Activated T-cell treated with anti-CD3 and anti-CD28 coated beads, Interleukin-2, amount 50 U/mL, for 24 hours (primary cell): ENCODE results near the gene HOXB6.

ENCODE experiments used
- DNase-seq: peaks from one replicate; pipeline ENCODE4 v3.0.0-alpha.2; 2020
- H3K27ac Mint-ChIP-seq: 2 replicates; pipeline ENCODE4 v1.8.0; 2020; ENCODE audit warnings: mild to moderate bottlenecking, mixed read lengths
- H3K27me3 Mint-ChIP-seq: 2 replicates; pipeline ENCODE4 v1.8.0; 2020; ENCODE audit warnings: mixed read lengths
- H3K36me3 Mint-ChIP-seq: 2 replicates; pipeline ENCODE4 v1.8.0; 2020; ENCODE audit warnings: low read depth, mixed read lengths
- H3K4me1 Mint-ChIP-seq: 2 replicates; pipeline ENCODE4 v1.8.0; 2020; ENCODE audit warnings: low read depth, mixed read lengths
- H3K4me3 Mint-ChIP-seq: 2 replicates; pipeline ENCODE4 v1.8.0; 2020; ENCODE audit warnings: mild to moderate bottlenecking, moderate library complexity, mixed read lengths
- H3K9me3 Mint-ChIP-seq: 2 replicates; pipeline ENCODE4 v1.8.0; 2020; ENCODE audit warnings: mixed read lengths

The HOXB6 gene

GRCh38 chr17:48604770-48605329, at the start of gene HOXB6:
TSS of gene HOXB6 (minus strand) at chr17:48604986. CDS start at chr17:48598150, 6,836 bp downstream.
- Mint-ChIP-seq H3K9me3 (no peaks in the 10 kb centered on the region), H3K4me1 (peaks cover 9% of the 10 kb centered on the region), H3K27me3 (peaks cover 94% of the 10 kb centered on the region), H3K27ac (no peak within 1 kb of the TSS), H3K4me3 (no peak within 1 kb of the TSS), H3K36me3 (no peaks in the 10 kb centered on the region)
- DNase-seq: no peak

GRCh38 chr17:48649741-48650140, 45.0 kb upstream of the HOXB6 start:
- no peak for DNase-seq
- Mint-ChIP-seq H3K27ac (no peak overlapping the region), H3K36me3 (no peaks in the 10 kb centered on the region), H3K4me1 (peaks cover 10% of the 10 kb centered on the region), H3K4me3 (no peak overlapping the region), H3K9me3 (no peaks in the 10 kb centered on the region), H3K27me3 (peaks cover 47% of the 10 kb centered on the region)

- Mint-ChIP-seq H3K4me3 (no peak overlapping the region), H3K27ac (no peak overlapping the region), H3K4me1 (peaks cover 10% of the 10 kb centered on the region), H3K9me3 (no peaks in the 10 kb centered on the region), H3K27me3 (peaks cover 65% of the 10 kb centered on the region), H3K36me3 (no peaks in the 10 kb centered on the region)
- no peak for DNase-seq
Measured at GRCh38 chr17:48647963-48648245, 43.1 kb upstream of the HOXB6 start.

GRCh38 chr17:48647103-48647962, 42.5 kb upstream of the HOXB6 start:
- Mint-ChIP-seq H3K27me3 (peaks cover 71% of the 10 kb centered on the region), H3K4me1 (peaks cover 12% of the 10 kb centered on the region), H3K4me3 (peak overlapping the region; percentile 57), H3K27ac (no peak overlapping the region), H3K36me3 (no peaks in the 10 kb centered on the region), H3K9me3 (no peaks in the 10 kb centered on the region)
- DNase-seq: no peak

- no peaks in the 10 kb centered on the region for H3K9me3 Mint-ChIP-seq
- DNase-seq: no peak
- H3K4me3 Mint-ChIP-seq: peak overlapping the region; percentile 38
- H3K27me3 Mint-ChIP-seq: peaks cover 80% of the 10 kb centered on the region
- no peak overlapping the region for H3K27ac Mint-ChIP-seq
- H3K36me3 Mint-ChIP-seq: no peaks in the 10 kb centered on the region
- peaks cover 17% of the 10 kb centered on the region for H3K4me1 Mint-ChIP-seq
Measured at GRCh38 chr17:48646183-48647102, 41.7 kb upstream of the HOXB6 start.

DNA sequence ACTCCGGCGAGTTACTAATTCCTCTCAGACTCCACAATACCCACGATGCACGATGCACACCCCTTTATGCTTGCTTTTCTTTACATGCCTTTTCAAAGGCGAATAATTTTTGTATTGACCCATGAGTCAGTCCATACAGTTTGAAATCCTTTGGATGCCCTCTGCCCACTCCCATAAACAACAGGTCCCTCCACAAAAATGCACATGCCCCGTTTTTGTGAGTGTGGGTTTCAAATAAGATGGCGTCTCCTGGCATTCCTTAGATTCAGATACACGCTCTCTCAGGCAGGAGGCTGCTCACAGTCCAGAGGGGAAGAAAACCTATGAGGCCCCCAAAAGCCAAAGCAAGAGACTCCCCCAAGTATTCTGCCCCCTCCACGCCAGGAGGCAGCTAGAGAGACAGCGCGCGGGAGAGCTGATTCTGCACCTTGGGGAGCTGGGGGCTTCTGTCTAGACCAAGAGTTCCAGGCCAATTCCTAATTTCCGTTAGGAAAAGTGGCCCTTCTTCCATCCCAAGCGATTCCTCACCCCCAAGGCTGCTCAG, 40.9 kb upstream of the HOXB6 start:
- peaks cover 85% of the 10 kb centered on the region for H3K27me3 Mint-ChIP-seq
- H3K36me3 Mint-ChIP-seq: no peaks in the 10 kb centered on the region

DNA sequence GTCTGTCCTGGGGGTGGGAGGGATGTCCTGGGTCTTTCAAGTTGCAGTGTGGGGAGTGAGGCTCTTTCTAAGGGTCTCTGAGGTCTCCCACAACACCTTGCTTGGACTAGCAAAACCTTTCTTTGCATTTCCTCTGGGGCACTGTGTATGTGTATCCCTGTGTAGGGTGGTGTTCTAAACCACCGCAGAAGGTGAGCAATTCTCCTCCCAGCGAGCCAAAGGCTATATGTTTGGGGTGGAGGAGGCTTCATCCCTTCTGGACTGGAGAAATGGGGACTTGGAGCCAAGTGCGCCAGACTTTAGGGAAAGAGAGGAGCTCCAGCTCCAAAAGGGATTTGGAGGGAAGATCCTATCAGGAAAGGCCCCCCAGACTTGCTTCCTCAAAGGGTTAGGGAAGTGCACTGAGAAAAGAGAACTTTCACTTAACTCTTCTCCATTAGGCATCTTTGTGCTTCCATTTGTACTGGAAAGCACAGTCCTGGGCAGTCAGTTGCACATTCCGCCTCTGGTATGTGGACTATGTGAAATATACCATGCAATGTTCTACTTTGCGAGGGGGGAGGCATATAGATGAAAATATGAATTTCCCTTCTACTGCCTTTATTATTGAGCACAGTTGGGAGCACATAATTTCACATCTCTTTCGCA, 40.2 kb upstream of the HOXB6 start:
- Mint-ChIP-seq H3K4me3 (no peak overlapping the region), H3K27ac (no peak overlapping the region), H3K27me3 (peaks cover 87% of the 10 kb centered on the region), H3K4me1 (peaks cover 19% of the 10 kb centered on the region), H3K36me3 (no peaks in the 10 kb centered on the region), H3K9me3 (no peaks in the 10 kb centered on the region)
- no peak for DNase-seq

More for the DNA sequence above, 40.9 kb upstream of the HOXB6 start:
- Mint-ChIP-seq H3K4me1 (peaks cover 19% of the 10 kb centered on the region), H3K27ac (no peak overlapping the region), H3K9me3 (no peaks in the 10 kb centered on the region), H3K4me3 (peak overlapping the region; percentile 20)
- no peak for DNase-seq

GRCh38 chr17:48644159-48644558, 39.4 kb upstream of the HOXB6 start:
- H3K4me3 Mint-ChIP-seq: no peak overlapping the region
- H3K27me3 Mint-ChIP-seq: peaks cover 91% of the 10 kb centered on the region
- peaks cover 19% of the 10 kb centered on the region for H3K4me1 Mint-ChIP-seq
- DNase-seq: no peak
- H3K27ac Mint-ChIP-seq: no peak overlapping the region
- H3K36me3 Mint-ChIP-seq: no peaks in the 10 kb centered on the region
- H3K9me3 Mint-ChIP-seq: no peaks in the 10 kb centered on the region

DNA sequence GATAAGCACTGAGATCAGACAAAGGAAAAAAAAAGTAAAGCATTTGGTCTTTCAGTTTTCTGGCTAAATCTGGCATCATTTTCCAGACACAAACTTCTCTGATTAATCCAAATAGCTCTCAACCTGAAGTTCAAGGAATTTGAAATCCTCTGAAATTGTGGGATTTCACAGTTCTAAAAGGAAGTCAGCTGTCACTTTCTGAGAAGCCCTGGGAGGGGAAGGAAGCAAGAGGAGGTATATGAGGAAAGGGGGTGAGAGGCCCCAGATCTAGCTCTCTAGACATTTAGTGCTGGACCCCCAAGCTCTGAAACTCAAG, 38.9 kb upstream of the HOXB6 start:
- H3K9me3 Mint-ChIP-seq: no peaks in the 10 kb centered on the region
- H3K4me1 Mint-ChIP-seq: peaks cover 19% of the 10 kb centered on the region
- H3K27ac Mint-ChIP-seq: no peak overlapping the region
- H3K36me3 Mint-ChIP-seq: no peaks in the 10 kb centered on the region
- H3K27me3 Mint-ChIP-seq: peaks cover 95% of the 10 kb centered on the region
- H3K4me3 Mint-ChIP-seq: no peak overlapping the region
- no peak for DNase-seq

- H3K27ac Mint-ChIP-seq: no peak overlapping the region
- peaks cover 95% of the 10 kb centered on the region for H3K27me3 Mint-ChIP-seq
- no peaks in the 10 kb centered on the region for H3K9me3 Mint-ChIP-seq
- peaks cover 19% of the 10 kb centered on the region for H3K4me1 Mint-ChIP-seq
- no peak overlapping the region for H3K4me3 Mint-ChIP-seq
- H3K36me3 Mint-ChIP-seq: no peaks in the 10 kb centered on the region
- no peak for DNase-seq
Measured at GRCh38 chr17:48642843-48643696, 38.3 kb upstream of the HOXB6 start.

DNA sequence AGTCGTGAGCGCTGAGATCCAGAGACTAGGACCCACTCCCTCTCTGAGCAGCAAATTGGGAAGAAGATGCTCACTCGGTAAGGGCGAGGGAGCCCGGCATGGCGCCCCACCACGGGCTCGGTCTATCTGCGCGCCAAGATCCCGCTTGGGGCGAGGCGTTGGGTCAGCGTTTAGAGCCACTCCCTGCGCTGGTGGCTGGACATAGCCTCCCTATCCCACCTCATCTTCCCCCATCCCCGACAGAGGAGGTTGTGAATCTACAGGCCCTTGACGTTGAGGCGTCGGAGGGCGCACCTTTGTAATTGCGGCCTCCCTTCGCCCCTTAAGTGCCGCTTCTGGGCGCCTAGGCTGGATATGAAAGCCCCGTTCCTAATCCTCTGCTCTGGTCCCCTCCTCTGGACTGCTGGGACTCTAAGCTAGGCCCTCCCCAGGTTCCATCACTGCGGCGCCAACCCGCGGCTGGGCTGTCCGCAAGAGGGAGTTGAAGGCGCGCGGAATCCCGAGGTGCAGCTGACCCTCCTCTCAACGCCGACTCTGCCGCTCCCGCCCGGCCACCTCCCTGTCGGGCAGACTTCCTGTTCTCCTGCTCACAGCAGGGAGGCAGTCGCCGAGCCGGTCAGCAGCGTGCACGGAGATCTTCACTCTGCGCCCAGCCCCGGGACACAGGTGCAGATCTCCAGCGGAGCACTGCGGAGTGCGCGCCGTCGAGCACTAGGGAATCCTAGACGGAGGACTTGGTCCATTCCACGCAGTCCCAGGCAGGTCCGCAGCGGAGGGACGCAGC, 37.5 kb upstream of the HOXB6 start:
- peaks cover 96% of the 10 kb centered on the region for H3K27me3 Mint-ChIP-seq
- H3K27ac Mint-ChIP-seq: no peak overlapping the region
- no peak overlapping the region for H3K4me3 Mint-ChIP-seq
- DNase-seq: no peak
- no peaks in the 10 kb centered on the region for H3K9me3 Mint-ChIP-seq
- H3K4me1 Mint-ChIP-seq: peaks cover 13% of the 10 kb centered on the region
- no peaks in the 10 kb centered on the region for H3K36me3 Mint-ChIP-seq

DNA sequence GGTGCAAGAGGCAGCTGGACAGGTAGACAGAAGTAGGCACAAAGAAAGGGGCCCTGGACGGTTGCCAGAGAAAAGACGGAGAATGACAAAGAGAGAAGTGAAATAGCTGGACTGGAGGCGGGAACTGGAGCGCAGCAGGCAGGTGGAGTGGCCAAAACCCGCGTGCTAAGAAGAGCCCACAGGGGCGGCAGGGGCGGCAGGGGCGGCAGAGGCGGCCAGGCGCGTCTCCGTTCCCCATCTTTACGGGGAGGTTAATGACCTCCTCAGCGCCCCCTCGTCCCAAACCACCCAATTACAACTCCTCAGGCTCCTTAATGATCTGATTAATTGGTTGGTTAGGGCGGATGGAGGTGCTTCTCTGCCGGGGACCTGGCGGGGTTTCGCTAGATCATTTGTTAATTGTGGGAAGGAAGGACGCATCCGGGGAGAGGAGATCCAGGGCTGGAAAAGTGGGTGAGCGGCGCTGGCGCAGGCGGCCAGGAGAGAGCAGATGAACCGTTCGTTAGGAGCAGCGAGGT, 36.8 kb upstream of the HOXB6 start:
- Mint-ChIP-seq H3K36me3 (no peaks in the 10 kb centered on the region), H3K4me3 (no peak overlapping the region)

GRCh38 chr17:48640858-48641180, 36.0 kb upstream of the HOXB6 start:
- no peaks in the 10 kb centered on the region for H3K9me3 Mint-ChIP-seq
- DNase-seq: no peak
- no peak overlapping the region for H3K27ac Mint-ChIP-seq
- H3K4me1 Mint-ChIP-seq: peaks cover 15% of the 10 kb centered on the region
- H3K36me3 Mint-ChIP-seq: no peaks in the 10 kb centered on the region
- peaks cover 98% of the 10 kb centered on the region for H3K27me3 Mint-ChIP-seq
- H3K4me3 Mint-ChIP-seq: no peak overlapping the region

More for the DNA sequence above, 36.8 kb upstream of the HOXB6 start:
- Mint-ChIP-seq H3K4me1 (peaks cover 13% of the 10 kb centered on the region), H3K9me3 (no peaks in the 10 kb centered on the region), H3K27ac (no peak overlapping the region), H3K27me3 (peaks cover 98% of the 10 kb centered on the region)
- no peak for DNase-seq
